CD1c-positive myeloid dendritic cell (primary cell): ENCODE results near the gene SUGCT.

Source experiments
- DNase-seq: peaks from one replicate; pipeline ENCODE4 v3.0.0-alpha.2; 2016; ENCODE audit errors: extremely low spot score

SUGCT gene

DNA sequence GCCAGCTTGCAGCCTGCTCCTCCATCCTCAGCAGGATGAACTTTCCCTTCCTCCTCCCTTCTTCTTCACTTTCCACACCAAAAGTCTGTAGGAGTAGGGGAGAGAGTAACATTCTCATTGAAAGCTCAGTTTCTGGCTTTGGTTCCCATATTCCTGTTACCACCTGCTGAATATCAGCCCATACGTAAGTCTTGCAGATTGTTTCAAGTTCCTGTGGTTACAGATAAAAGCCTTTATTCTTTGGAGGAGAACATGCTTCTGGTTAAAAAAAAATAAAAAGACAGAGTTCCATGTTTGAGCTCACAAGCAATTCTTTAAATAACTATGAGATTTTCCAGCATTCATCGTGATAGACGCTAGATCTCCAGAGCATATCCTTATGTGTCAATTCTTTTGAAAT is 637.3 kb downstream of the SUGCT start:
- DNase-seq: no peak

DNA sequence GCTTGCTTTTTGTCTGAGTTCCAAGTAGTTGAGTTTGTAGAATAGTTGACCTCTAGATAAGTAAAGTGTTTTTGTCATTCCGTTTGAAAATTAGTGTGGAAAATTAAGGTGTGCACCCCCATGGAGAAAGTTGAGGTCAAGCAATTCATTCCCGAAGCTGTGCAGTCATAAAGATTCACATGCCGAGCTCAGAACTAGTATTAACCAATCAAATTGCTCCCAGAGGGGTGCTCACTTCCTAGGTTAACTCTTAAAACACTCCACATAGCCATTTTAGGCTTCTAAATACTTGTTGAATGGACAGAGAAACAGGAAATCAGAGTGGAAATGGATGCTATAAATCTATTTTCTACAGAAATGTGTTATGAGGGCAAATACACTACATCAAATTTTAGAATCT is 638.9 kb downstream of the SUGCT start:
- DNase-seq: no peak

DNA sequence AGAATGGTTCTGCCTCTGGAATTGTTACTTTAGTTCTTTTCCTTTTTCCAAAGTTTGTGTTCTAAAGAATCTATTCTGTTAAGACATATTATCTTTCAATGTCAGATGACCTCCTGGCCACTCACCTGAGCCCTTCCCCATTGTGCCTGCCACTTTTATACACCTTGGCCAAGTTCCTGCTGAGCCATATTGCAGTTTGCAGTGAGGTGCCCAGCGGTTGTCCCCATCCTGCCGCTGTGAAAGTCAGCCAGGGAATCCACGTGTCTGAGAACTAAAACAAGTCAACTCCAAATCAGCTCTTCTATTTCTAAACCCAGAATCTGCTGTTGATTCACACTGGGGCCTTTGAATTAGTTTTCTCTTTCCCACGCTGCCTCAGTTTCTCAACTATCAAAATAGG is 641.1 kb downstream of the SUGCT start:
- DNase-seq: no peak

DNA sequence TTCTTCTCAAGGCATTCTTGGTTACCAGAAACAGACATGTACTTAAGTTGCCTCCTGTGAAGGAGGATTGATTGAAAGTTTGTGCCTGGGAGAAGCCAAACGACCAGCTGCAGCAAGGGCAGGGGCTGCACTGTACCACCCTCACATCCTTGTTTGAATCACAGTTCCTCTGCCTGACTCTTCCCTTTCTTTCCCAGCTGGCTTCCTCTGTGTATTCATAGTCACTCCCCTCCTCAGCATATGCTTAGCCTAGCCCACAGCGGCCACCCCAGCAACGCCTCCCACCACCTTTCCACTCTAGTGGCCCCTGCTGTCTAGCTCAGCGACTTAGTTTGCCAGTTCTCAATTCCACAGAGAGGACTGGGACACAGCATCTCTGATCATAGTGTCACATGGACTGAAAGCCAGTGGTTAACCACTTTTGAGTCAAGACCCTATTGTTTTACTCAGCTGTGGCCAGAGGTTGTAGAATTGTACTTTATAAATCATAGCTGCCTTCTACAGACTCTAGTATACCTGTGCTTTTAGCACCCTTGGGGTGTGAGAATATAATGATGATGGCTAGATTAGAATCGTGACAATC is 643.0 kb downstream of the SUGCT start:
- no peak for DNase-seq

DNA sequence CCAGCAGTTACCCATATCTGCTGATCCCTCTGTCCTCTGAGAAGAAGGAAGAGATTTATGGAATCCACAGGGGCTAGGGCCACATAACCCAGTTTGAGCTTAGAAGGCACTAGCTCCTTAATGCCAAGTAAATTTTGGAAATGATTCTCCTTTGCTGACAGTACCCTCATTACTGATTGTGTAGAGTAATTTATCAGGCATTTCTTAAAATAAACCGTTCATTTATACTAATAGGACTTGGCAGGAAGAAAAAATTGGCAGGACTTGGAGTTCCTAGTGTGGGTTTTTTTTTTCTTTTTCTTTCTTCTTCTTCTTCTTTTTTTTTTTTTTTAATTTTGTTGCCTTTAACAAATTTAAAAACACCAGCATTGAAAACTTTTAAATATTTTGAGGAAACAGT is 645.7 kb downstream of the SUGCT start:
- DNase-seq: no peak

DNA sequence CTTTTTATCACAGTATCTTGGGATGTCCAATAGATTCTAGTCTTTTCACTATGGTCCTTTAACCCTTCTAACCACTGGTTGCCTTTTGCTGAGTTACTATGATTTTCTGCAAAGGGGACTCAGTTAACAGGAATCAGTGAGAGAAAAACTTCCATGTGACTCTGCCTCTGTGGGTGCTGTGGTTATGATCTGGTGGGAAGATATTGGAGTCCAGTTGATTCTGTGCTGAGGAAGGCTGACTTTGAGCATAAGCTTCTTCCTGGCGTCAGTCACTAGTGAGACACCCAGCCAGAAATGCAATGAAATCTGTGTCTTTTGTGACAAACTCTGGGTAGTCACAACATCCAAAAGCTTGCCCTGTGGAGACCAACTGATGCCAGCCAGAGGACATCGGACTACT is 648.0 kb downstream of the SUGCT start:
- DNase-seq: no peak

DNA sequence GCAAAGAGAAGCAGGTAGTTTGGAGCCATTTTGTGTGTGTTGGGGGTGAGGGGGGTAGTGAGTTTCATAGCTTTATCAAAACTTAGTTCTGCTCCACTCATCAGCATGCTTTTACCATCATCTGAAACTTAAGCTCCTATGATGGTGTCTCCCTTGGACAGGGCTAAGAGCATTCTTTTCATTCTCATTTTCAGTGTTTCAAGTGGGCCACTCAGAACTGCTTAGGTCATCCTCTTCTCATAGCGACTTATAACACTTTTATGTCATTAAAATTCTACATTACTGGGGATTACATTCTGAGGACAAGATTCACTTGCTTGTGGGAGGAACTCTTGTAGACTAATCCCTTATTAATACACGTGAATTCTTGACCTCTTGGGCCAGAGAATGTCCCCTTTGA is 649.4 kb downstream of the SUGCT start:
- DNase-seq: no peak

DNA sequence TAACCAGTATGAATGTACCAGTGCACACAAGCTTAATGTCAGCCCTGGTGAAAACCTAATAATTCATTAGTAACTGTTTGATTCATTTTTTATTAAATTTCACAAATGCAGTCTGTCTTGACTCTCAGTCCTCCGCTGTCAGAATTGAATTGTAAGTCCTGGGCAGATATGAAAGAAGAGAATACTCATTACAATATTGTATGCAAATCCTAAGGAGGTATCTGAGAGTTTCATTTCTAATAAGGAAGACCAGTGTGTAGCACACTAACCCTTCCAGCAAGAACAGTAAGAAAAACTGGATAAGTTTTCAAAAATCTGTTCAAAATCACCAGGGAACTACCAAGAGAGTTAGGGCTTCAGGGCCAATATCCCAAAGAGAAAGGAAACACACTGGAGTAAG is 652.1 kb downstream of the SUGCT start:
- no peak for DNase-seq

DNA sequence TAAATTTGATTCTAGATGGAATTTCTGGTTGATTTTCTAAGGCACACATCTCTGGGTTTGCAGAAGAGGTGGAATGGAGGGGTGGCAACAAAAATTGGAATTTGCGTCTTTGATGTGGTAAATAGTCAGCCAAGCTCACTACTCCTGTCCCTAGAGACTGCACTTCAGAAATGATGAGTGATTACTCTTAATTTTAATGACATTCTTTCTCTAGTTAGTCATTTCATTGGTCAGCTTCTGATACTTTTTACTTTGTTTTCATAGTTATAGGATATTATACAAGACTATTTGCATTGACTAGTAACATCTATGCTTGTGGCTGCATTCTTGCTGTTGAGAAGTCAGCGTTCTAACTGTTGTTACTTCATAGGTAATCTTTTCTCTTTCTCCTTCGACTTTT is 658.3 kb downstream of the SUGCT start:
- DNase-seq: no peak

DNA sequence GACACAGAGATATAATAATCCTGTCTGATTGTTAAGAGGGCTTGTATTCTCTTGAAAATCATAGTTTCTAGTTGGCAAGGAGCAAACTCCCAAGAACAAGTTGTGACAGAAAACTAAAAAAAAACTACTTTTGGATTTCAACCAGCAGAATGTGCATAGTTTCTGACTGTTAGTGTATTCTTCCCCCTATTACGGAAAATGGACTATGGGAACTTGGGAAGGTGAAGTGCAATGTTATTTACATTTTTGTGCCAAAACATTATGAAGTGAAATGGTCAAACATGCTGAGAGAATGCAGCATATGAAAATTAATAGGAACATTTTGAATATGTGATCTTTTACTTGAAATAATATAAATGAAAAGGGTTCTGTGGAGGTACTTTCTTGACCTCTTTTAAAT is 660.8 kb downstream of the SUGCT start:
- no peak for DNase-seq

DNA sequence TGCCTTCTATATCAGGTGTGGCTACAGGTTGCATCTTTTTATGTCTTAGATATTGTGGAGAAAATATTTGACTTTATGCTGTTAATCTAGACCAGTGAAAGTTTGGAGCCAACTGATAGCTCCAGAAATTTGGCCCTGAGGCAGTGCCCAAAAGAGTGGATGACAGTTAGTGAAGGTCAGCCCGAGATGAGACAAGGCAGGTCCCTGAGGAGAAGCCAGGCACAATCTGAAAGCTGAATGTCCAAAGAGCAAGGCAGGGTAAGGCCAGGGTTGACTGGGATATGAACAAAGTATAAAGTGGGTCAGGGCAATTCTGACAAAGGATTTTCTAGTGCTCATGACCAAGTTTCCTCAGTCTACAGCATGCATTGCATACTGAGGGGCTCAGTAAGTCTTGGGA is 661.9 kb downstream of the SUGCT start:
- no peak for DNase-seq

DNA sequence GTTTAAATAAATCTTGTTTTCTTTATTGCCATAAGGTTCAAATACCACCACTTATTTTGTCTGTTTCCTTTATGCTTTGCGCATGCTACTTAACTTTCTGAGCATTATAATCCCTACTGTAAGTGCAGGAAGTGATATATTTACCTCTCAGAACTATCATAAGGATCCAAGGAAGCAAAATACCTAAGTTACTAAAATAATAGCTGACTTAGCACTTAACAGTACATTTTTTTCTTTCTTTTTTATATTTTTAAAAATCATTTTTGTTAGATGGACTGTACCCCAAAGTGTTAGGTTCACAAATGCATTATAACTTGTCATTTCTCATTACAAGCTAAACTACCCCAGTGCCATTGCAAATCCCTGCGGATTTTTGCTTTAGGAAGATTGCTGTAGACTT is 663.8 kb downstream of the SUGCT start:
- no peak for DNase-seq

DNA sequence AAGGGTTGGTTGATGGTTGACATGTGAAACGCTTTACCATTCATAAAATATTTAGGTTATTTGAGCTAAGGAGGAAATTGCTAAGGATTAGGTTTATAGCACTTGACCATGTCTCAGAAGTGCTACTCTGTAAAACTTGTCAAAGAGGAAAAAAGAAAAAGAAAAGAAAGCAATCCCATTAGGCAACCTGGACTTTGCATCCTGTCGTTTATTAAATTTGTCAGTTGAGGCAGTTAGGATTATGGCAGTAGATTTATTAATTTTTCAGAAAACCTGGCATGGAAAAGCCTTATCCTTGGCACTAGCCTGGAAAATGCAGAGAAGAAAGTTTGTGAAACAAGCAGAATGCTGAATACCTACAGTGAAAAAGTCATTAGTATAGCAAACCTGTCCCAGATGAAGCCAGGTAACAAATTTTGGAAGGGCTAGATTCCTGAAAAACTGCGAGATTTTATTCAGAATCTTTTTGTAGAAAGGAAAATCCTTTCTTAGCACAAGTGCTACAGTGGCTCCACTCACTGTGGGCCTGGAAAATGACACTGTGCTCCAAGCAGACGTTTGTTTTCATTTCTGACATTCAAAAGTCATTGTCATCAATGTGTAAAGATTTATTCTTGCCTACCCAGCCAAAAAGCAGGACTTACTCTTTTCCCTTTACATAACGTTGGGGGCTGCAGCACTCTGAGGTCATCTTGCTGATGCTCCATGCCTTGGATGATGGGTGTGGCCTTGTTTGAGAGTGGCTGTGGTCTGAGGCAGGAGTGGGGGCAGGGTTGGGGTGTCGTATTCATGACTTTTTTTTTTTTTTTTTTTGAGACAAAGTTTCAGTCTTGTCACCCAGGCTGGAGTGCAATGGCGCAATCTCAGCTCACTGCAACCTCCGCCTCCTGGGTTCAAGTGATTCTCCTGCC is 664.9 kb downstream of the SUGCT start:
- DNase-seq: no peak

DNA sequence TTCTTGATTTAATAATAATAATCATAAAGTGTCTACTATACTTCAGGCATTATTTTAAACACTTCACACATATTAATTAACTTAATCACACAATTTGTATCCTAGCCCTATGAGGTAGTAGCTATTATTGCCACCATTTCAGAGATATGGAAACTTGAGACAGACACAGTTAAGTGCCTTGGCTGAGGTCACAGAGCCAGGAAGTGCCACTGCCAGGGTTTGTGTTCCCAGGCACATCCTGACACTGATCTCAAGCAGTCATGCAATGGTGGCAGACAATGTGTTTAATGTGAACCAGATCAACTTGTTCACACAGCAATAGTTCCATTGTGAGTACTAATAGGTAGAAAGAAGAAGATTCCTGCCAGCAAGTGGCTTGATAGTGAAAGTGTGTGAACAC is 666.0 kb downstream of the SUGCT start:
- DNase-seq: no peak

DNA sequence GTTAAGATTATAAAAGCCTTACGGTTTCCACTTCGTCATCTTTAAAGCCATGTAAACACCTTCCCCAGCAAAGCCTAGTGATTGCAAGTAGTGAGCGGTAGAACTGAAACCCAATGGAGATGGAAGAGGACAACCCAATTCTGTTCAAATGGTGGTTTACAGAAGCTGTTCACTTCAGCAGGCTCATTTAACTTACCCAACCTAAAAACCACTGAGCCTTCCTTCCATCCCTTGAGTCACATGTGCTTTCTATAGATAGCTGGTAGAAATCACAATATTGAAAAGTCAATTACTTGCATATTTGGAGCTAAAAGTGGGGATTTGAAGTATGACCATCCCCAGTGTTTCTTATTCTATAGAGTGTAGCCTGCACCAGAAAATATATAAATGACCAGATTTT is 667.7 kb downstream of the SUGCT start:
- no peak for DNase-seq

DNA sequence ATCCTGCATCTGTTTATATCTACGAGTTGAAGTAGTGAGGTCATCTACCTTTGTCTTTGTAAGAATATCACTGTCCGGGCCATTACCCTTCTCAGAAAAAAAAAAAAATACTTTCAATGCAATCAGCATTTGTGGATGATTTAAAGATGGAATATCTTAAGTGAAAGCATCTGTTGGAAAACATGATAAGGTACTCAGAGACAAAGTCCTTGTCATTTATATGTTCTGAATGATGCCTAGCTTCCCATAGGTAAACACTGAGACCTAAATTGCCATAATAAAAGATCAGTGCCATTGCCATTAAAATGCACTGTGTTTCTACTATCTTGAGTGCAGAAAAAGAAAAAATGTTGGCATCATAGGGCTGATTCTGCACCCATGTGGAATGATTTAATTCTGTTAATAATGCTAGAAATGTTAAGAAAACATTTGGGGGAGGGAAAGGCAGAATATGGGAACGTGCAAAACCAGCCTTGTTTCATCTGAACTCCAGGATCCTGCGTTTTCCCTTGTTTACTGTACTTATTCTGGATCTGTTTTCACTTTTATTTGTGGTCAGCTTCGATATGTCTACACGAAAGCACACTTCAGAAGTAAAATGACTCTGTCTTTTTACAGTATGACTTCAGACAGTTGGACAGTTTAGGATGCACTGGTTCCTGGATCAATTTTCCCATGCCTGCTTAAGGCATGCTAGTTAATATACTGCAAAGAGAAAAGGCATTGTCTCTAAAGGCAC is 669.8 kb downstream of the SUGCT start:
- DNase-seq: no peak

DNA sequence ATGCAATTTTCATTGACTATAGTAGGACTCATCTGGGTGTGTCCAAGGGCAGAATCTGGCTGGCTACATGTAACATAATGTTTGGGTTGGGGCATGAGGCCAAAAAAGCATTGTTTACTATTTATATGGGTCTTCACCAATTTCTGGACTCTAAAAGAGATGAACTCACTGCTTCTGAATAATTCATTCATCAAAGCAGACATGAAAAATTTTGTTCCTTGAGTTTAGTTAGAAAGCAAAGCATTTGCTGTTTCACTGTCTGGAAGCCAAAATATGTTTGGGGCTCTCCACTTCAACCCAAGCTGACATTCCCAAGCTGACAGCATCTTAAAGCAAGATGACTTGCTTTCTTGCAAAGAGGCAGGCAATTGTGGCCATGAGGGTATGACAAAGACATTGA is 670.6 kb downstream of the SUGCT start:
- DNase-seq: no peak

DNA sequence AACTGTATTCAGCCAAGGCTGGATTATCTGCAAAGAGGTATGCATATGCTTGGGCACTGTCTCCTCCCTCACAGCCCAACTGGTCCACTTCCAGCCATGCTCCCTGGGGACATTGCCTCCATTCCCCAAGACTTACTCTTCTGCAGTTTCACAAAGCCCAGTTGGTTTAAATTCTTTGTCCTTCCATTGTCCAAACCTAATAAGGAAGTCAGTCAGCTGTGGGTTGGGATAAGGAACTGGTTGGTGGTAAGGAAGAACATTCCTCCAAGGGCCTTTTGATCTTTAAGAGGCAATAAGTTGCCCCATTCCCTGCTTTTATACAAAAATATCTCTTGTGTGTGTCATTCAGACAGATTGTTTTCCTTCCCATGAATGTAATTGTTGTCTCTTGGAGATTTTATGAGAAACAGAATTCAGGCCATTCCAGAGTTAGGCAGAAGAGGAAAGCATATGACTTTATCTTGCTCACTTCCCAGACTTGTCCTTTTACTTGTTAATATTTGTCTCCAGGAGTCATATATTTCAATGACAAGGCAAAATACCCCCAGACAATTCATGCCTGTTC is 673.7 kb downstream of the SUGCT start:
- no peak for DNase-seq

DNA sequence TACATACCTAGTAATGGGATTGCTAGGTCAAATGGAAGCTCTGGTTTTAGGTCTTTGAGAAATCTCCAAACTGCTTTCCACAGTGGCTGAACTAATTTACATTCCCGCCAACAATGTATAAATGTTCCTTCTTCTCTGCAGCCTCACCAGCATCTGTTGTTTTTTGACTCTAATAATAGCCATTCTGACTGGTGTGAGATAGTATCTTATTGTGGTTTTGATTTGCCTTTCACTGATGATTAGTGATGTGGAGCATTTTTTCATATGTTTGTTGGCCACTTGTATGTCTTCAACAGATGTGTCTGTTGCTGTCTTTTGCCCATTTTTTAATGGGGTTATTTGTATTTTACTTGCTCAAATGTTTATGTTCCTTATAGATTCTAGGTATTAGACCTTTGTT is 675.5 kb downstream of the SUGCT start:
- DNase-seq: no peak

DNA sequence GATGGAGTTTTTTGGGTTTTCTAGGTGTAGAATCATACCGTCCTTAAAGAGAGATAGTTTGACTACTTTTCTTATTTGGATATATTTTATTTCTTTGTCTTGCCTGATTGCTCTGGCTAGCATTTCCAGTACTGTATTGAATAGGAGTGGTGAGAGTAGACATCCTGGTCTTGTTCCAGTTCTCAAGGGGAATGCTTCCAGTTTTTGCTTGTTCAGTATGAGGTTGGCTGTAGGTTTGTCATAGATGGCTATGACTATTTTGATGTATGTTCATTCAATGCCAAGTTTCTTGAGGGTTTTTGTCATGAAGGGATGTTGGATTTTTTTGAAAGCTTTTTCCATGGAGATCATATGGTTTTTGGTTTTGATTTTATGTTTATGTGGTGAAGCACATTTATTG is 676.9 kb downstream of the SUGCT start:
- DNase-seq: no peak

DNA sequence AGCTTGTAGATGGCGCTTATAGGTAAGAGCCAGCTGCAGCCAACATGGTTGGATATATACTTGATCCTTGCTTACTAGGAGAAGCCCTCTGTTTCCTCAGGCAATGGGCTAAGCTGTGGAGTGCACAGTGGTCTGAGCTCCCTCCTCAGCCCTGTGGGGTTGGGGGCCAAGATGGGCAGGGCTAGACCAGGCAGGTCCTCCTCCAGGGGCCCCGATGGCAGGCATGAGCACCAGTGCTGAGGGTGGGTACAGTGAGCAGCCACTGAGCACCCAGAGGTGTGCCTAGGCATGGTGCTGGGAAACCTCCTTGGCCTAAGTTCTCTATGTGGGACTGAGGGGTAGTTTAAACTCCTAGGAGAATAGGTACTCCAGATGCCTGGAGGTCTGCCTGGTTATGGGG is 680.2 kb downstream of the SUGCT start:
- DNase-seq: no peak

DNA sequence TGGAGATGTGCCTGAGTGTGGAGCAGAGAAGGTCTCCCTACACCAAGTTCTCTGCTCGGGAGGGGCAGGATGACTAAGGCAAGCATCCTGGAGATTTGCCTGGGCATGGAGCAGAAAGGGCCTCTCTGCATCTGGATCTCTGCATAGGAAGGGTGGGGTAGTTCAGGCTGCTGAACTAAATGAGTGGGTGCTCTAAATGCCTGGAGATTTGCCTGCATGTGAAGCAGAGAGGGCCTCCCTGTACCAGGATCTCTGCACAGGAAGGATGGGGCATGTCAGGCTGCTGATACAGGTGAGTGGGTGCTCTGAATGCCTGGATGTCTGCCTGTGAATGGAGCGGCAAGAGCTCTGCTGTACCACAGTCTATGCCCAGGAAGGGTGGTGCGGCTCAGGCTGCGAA is 680.7 kb downstream of the SUGCT start:
- DNase-seq: no peak

DNA sequence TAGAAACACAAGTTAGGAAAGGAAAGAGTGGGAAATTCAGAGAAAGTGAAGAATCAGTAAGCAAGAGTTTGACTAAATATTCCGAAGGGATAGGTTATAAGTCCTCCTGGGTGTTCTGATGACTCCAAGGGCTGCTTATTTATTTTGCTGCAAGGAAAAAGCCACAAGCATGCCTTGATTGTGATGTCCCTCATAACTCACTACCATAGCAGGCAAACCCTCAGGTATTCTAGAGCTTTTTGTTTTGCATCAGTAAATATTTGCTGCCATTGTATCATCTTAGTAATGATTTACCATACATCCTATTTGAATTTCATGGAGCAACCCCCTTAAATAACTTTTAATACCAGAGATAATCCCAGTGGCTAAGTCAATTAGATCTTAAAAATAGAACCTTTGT is 688.1 kb downstream of the SUGCT start:
- DNase-seq: no peak
